HG03159 (cell line): Measurements from ENCODE around the gene ELMO1.

Experiments used
- ATAC-seq: cut with Tn5 transposase; IDR thresholded peaks from one replicate; pipeline ENCODE4 v1.9.1; 2021; ENCODE audit warnings: mild to moderate bottlenecking, moderate library complexity; ENCODE audit not compliant: unreplicated experiment

Gene ELMO1

GRCh38 chr7:36865019-36865418 lies 583.6 kb downstream of the ELMO1 start:
- no peak for ATAC-seq

GRCh38 chr7:36863901-36864701 lies 584.6 kb downstream of the ELMO1 start:
- ATAC-seq, result no peak

- ATAC-seq, result no peak
Observed at GRCh38 chr7:36862771-36863261, 585.8 kb downstream of the ELMO1 start.

DNA sequence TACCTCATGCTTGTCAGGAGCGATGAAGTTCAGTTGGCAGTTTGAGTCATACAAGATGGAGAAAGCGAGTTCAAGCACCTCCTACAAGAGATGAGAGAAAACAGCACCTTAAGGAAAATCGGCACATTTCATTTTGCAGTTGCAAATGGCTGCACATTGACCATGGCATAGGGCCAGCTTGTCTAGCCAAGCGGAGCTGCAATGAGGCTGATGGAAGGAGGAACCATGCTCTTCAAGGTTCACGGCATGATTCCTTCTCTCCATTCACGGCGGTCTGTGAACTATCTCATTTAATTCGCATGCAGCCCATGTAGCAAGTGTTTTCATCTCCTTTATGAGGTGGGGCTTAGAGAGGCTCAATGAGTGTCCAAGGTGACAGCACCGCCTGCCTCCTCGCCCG lies 587.0 kb downstream of the ELMO1 start:
- no peak for ATAC-seq

DNA sequence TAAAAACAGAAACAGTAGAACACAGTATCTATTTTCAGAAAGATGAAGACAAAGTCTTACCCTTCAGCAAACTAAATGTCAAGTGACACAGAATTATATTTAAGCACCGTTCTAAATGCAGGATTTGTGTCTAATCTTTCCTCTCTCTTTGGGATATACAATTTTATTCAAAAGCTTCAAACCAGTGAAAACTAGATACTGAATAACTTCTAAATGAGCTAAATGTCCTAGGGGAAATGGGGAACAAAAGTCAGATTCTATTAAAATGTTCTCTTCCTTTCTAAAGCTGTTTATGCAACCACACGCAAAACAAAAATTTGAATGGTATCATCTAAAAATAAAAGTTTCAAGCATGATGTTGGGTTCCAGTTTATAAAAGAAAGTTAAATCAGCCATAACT lies 588.0 kb downstream of the ELMO1 start:
- no peak for ATAC-seq

- no peak for ATAC-seq
Observed at GRCh38 chr7:36855330-36855729, 593.3 kb downstream of the ELMO1 start.

GRCh38 chr7:36854652-36855051 lies 594.0 kb downstream of the ELMO1 start:
- ATAC-seq, result no peak

DNA sequence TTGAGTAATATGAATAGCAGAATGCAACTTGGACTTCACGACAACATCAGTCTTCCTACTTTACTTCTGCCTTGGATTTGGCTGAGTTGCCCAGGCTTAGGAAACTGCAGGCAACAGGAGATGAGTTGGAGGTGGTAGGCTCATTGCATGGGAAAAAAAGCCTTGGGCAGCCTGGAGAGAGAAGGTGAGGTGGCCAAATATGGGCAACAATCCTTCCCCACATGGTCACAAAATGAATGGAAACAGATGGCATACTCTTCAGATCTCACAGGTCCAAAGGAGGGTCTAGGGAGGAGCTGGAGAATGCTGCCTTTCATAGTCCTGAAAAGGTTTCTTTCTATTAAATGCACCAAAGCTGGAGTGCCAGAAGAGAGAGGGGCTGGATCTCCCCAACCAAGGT lies 595.7 kb downstream of the ELMO1 start:
- ATAC-seq, result no peak

DNA sequence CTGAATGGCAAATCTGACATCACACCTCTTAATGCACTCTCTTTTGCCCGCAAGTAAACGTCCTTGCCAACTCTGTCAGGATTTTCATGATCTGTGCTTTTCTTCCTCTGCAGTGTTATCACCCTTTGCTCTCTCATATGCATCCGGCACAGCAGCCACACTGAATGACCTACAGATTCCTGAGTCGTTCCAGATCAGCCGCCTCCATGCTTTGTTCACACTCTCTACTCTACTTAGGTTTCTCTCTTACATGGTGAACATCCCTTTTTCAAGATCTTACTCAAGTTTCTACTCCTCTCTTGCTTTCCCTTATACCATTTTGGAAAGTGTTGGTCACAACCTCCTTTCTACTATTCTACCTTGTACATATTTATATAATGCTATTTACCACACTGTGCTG lies 596.6 kb downstream of the ELMO1 start:
- no peak for ATAC-seq

GRCh38 chr7:36851382-36851781 lies 597.3 kb downstream of the ELMO1 start:
- ATAC-seq, result no peak

- ATAC-seq, result no peak
Observed at GRCh38 chr7:36847946-36848345, 600.7 kb downstream of the ELMO1 start.

GRCh38 chr7:36844374-36844773 lies 604.3 kb downstream of the ELMO1 start:
- no peak for ATAC-seq

GRCh38 chr7:36840904-36841303 lies 607.8 kb downstream of the ELMO1 start:
- ATAC-seq, result no peak

DNA sequence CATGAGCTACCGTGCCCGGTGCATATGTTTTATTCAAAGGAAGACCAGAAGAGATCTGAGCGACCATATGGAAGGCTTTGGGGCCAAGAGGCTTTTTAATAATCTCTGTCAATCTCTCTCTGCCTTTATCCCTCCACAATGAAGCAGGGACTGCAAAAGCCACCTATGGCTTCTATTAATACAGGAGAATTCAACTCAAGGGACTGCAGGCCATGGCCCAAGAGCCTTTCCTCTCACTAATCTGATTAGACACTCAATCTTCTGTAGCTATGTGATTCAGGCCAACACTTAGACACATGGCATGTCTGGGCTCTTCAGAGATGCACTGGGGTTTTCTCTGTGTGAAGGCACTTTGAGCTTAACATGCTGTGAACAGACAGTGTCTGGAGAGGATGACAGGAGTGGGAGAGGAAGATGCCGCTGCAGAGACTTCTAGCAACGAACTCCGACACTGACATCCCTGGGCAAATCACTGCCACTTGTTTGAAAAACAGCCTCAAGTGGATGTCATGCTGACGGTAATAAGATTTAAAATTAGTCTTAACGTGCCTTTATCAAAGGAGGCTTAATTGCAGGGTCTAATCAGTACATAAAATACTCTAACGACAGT lies 609.9 kb downstream of the ELMO1 start:
- no peak for ATAC-seq

DNA sequence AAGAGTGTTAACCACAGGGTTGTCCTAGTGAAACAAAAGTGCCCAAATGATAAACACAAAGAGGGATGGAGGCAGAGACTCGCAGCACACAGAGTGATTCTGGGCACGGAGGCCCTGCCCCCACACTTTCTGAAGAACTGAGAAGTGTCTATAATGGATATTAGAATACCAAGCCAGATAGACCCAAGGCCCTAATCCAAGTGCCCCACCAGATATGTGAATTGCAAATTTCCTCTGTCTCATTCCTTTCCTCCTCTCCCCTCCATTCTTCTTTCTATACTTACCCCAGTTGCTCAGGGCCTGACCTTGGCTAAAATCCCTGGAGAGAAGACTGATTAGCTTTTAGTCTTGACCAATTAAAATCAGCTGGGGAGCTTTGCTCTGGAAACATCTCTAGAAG lies 617.6 kb downstream of the ELMO1 start:
- no peak for ATAC-seq

DNA sequence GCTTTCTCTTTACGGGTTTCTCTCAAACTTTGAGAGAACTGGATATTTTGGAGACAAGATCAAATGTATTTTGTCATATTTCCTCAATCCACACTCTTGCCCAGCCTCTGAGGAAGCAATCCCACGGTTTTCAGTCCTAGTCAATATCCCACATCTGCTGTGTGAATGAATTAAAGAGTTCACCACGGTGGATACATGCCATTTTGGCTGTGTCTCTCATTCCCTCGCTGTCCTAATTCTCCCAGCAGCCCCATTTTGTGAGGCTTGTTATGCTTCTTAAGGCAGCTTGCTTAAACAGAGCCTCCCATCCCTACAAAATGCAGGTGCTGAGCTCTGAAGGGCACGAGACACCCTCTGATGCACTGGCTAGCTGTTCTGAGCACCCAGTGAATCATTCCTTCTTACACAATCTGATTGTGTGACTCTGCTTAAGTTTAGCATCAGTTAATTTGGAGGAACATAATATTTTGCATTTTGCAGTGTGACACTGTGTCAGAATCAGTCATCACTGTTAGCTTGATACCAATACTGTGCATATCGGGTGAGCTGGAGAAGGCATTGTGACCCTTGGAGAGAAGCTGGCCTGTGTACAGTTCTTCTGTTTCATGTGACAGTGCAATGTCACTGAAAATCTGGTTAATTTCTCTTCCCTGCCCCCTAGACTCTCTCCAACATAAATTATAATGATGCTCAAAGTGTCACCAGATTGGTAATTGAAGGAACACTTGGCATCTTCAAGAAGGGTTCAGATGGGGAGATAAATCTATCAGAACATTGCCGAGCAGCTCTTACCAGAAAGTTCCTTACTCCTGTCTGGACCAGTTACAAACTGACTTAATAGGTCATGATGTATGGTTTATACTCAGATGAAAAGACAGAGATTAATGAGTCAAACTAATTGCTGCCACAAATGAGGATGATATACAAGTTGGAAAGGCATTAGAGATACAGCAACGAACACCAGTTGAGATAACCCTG lies 620.6 kb downstream of the ELMO1 start:
- ATAC-seq, result no peak

DNA sequence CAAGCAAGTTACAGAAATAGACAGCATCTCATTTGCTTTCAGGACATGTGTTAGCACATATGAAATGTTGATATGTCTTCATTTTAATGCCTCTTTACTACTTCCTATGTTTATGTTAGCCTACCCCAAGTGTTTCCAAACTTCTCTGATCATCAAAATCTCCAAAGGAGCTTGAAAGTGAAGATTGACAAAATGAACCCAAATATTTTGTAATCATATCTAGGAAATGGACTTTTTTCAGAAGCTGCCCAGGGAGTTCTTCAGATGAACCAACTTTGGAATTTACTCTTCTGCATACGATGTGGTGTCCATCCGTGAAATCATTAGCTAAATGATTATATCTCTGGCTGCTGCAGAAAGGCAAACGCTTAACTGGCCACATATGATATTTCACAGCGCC lies 623.2 kb downstream of the ELMO1 start:
- ATAC-seq, result no peak

DNA sequence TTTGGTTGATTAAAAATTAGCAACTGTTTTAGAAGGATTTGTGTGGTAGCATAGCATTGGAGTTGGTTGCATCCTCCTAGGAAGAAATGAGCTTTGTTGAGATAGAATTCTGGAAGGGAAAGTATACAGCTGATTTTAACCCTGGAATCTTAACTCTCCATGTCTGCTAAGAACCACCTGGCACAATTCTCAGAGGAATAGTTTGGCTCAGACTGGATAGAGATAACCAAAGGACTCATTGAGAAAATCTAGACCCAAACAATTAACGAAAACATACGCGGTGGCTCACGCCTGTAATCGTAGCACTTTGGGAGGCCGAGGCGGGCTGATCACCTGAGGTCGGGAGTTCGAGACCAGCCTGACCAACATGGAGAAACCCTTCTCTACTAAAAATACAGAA lies 625.3 kb downstream of the ELMO1 start:
- no peak for ATAC-seq

DNA sequence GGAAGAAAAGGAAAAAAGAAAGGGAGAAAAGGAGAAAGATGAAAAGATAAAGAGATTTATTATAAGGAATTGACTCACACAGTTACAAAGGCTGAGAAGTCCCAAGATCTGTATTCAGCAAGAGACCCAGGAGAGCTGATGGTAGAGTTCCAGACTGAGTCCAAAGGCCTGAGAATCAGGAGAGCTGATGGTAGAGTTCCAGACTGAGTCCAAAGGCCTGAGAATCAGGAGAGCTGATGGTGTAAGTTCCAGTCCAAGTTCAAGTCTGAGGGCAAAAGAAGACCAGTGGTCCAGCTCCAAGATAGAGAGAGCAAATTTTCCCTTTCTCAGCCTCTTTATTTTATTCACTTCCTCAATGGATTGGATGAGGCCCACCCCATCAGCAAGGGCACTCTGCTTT lies 627.0 kb downstream of the ELMO1 start:
- no peak for ATAC-seq

GRCh38 chr7:36820527-36821170 lies 628.0 kb downstream of the ELMO1 start:
- no peak for ATAC-seq

DNA sequence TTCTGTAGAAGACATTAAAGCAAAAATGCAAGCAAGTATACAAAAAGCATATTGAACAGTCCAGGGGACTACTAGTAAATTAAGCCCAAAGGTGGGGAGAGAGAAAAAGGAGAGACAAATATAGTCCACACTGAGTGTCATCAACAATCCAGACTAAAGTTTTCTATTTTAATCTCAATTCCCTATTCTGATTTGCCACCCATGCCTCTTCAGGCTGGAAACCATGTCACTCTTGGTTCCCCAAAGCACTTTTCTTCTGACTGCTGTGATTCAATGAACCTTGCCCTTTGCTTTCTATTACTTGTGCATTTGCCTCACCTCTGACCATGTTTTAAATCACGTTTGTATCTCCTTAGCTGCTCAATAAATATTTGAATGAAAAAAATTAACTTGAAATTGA lies 629.0 kb downstream of the ELMO1 start:
- no peak for ATAC-seq
